Peyer's patch (tissue), 4 donors: ENCODE data around the gene SPINT1. TPM values are rescaled to one million over a fixed set of nuclear protein-coding genes. Genes with fewer than 3 reads are reported as not detected.
A peak's percentile ranks its signal among the peaks of the same experiment; 100 is the strongest.

ENCODE experiments used
- DNase-seq, 3 donors: peaks; one replicate each; pipeline ENCODE4 v3.0.0-alpha.2; 2017 to 2019
- H3K27ac ChIP-seq, 4 donors: fragments of 200-600 bp; sonication (generic); one replicate each; pipeline ENCODE4 v1.5.1; 2016 to 2019
- H3K27me3 ChIP-seq, 2 donors: fragments of 200-600 bp; sonication (generic); one replicate each; pipeline ENCODE4 v1.5.1; 2019
- H3K36me3 ChIP-seq, 3 donors: fragments of 200-600 bp; sonication (generic); one replicate each; pipeline ENCODE4 v1.5.1; 2016 to 2019
- H3K4me1 ChIP-seq, 4 donors: fragments of 200-600 bp; sonication (generic); one replicate each; pipeline ENCODE4 v1.5.1; 2016 to 2019
- H3K4me3 ChIP-seq, 4 donors: fragments of 200-600 bp; sonication (generic); 1 replicate in 3 of 4; 2 replicates in 1 of 4; pipeline ENCODE4 v1.5.1; 2016 to 2019; ENCODE audit warnings: mild to moderate bottlenecking in 1 of 4
- H3K9me3 ChIP-seq, 4 donors: fragments of 200-600 bp; sonication (generic); one replicate each; pipeline ENCODE4 v1.5.1; 2016 to 2019; ENCODE audit warnings: mild to moderate bottlenecking in 1 of 4
- POLR2A ChIP-seq, 2 donors: fragments of 450-650 bp; IDR thresholded peaks; one replicate each; pipeline ENCODE4 v1.5.1; 2017; ENCODE audit warnings: antibody characterized with exemption in 2 of 2, mild to moderate bottlenecking in 2 of 2, moderate library complexity in 2 of 2
- total RNA-seq, 4 donors: library from RNA; depleted of rRNA; stranded (reverse); fragments of >200 nt; gene quantifications; one replicate each; pipeline ENCODE4 v1.1.0, GENCODE V29; 2016
- TF ChIP-seq, protein P1 (sequence below), 6 experiments: fragments of 450-650 bp in 4 of 6; fragments of 200-600 bp in 2 of 6; sonication (generic) in 1 of 6; IDR thresholded peaks; one replicate each; pipeline ENCODE4 v1.5.1; 2017 to 2019; ENCODE audit warnings: antibody characterized with exemption in 6 of 6, mild to moderate bottlenecking in 3 of 6, moderate library complexity in 1 of 6

Gene SPINT1
- total RNA-seq, 4 donors from 2014 or later, result 103 to 991 (median 784) TPM

DNA sequence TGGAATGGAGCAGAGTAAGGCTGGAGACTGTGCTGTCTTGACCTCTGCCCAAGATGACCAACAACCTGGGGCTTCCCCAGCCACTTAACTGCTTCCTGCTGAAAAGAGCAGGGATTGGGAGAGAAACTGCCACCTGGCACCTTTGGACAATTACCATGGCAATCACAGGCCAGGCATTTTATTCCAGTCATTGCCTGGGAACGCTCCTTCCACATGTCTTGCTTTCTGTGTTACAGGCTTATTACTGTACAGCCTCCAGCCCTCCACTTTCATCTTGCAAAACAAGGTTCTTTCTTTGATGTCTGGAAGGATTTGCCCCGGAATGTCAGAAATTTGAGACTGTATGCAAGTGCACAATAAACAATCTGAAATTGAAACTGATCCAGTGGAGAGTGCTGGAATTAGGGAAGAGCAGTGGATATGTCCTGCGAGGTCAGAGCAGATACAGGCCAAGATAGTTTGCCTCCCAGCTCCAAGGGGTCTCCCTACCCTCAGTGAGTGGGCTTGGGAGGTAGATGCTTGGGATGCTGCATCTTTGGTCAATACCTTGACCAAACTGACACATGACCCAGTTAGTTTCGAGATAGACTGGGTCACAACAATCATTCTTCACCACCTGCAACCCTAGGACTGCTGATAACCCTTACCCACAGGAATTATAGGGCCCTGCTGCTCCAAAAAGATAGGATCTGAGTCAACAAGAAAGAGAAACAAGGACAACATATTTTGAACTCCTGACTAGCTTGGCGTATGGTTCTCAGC is 18.0 kb upstream of the SPINT1 start:
- Histone ChIP-seq H3K27ac (peak overlapping the region in 3 of 4 donors; percentile 25 to 75 (median 69)), H3K9me3 (no peaks in the 10 kb centered on the region), H3K36me3 (no peaks in the 10 kb centered on the region), H3K27me3 (no peaks in the 10 kb centered on the region), H3K4me1 (peaks cover 0 to 9% (median 2%) of the 10 kb centered on the region in 4 donors), H3K4me3 (peak overlapping the region in 2 of 4 donors; percentile 58 to 68)
- TF ChIP-seq, protein P1, sequence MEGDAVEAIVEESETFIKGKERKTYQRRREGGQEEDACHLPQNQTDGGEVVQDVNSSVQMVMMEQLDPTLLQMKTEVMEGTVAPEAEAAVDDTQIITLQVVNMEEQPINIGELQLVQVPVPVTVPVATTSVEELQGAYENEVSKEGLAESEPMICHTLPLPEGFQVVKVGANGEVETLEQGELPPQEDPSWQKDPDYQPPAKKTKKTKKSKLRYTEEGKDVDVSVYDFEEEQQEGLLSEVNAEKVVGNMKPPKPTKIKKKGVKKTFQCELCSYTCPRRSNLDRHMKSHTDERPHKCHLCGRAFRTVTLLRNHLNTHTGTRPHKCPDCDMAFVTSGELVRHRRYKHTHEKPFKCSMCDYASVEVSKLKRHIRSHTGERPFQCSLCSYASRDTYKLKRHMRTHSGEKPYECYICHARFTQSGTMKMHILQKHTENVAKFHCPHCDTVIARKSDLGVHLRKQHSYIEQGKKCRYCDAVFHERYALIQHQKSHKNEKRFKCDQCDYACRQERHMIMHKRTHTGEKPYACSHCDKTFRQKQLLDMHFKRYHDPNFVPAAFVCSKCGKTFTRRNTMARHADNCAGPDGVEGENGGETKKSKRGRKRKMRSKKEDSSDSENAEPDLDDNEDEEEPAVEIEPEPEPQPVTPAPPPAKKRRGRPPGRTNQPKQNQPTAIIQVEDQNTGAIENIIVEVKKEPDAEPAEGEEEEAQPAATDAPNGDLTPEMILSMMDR (IDR thresholded peaks at IDR 0.05), result no peak
- TF ChIP-seq POLR2A (IDR thresholded peaks at IDR 0.05), result no peak
- DNase-seq, result peak in 2 of 3 donors; percentile 61 to 65

DNA sequence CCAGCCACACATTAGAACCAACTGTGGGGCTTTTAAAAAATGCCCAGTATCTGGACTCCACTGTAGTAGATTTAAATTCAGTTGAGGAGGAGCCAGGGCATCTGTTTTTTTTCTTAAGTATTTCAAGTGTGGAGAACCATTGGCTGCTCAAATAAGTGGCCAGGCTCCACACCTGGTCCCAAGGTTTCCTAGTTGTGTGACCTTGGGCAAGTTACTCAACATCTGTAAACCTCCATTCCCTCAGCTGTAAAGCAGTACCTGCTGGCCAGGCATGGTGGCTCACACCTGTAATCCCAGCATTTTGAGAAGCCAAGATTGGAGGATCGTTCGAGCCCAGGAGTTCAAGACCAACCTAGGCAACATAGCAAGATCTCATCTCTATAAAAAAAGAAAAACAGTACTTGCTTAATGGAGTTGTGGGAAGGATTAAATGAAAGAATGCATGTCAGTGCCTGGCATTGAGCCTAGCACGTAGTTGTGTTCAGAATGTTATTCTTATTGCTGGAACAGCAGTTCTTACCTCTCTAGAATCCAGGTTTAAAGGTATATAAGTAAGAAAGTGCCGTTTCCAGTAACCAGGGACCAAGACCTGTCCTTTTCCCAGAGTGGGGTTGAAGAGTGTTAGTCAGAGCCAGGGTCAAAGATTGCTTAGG is 17.3 kb upstream of the SPINT1 start:
- no peaks in the 10 kb centered on the region for H3K36me3 ChIP-seq
- H3K27ac ChIP-seq, result peak overlapping the region in 2 of 4 donors; percentile 25 to 75
- TF ChIP-seq POLR2A (IDR thresholded peaks at IDR 0.05), result no peak
- TF ChIP-seq, protein P1 (IDR thresholded peaks at IDR 0.05), result no peak
- DNase-seq, result no peak
- peaks cover 0 to 9% (median 2%) of the 10 kb centered on the region in 4 donors for H3K4me1 ChIP-seq
- H3K4me3 ChIP-seq, result peak overlapping the region in 2 of 4 donors; percentile 58 to 68
- no peaks in the 10 kb centered on the region for H3K9me3 ChIP-seq
- H3K27me3 ChIP-seq, result no peaks in the 10 kb centered on the region

DNA sequence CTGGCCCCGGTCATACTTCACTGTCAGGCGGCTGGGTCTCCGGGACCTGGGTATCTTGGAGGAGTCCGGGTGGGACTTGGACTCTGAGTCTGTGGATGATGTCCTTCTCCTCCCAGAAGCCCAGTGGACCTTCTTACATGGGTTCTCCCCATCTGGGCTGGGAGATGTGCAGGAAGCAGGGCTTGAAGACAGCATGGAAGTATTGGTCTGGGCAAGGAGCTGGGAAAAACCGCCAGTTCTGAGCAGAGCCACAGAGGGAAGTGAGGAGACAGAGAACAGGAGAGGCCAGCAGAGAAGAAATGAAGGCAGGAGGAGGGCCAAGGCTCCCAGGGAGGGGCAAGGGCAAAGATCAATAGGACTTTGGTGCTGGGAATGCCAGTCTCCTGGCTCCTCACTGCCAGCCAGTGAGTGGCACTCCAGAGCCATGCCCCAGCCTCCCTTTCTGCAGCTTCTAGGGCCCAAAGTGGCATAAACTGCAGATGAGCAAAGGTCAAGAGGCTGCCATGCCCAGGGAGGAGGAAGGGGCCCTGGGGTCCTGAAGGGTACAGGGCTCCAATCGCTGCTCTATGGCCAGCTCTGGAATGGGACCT is 15.3 kb upstream of the SPINT1 start, which contains the start of gene PPP1R14D:
TSS of gene PPP1R14D (minus strand) at position 262 of the 590 bp plus-strand sequence. CDS start at position 195, 67 bp downstream.
- peak within 1 kb of the TSS in 3 of 4 donors; percentile 71 to 96 (median 86) for H3K27ac ChIP-seq
- no peaks in the 10 kb centered on the region for H3K36me3 ChIP-seq
- peak in 2 of 3 donors; percentile 87 to 88 for DNase-seq
- H3K9me3 ChIP-seq, result no peaks in the 10 kb centered on the region
- H3K27me3 ChIP-seq, result no peaks in the 10 kb centered on the region
- TF ChIP-seq, protein P1 (IDR thresholded peaks at IDR 0.05), result peak in 4 of 6 experiments; percentile 16 to 66 (median 44)
- peak; percentile 91 to 95 for TF ChIP-seq POLR2A (IDR thresholded peaks at IDR 0.05)
- peak within 1 kb of the TSS in 3 of 4 donors; percentile 29 to 68 (median 58) for H3K4me3 ChIP-seq
- peaks cover 0 to 9% (median 2%) of the 10 kb centered on the region in 4 donors for H3K4me1 ChIP-seq

DNA sequence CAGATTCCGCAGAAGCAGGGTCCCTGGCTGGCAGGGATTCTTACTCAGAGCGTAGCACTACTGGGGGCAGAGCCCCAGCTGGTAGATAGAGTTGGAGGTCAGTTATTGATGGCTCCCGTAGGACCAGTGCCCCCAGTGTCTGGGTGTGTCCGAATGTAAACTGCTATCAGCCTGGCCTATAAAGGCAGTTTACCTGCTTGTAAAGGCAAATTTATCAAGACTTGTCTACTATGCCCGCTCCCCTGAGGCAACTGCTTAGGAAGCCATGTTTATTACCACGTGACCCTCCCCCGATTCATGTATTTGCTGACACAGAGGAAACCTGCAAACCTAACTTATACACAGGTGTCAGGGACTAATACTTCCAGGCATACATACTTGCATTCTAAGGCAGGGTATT is 14.7 kb upstream of the SPINT1 start:
- Histone ChIP-seq H3K36me3 (no peaks in the 10 kb centered on the region), H3K27ac (peak overlapping the region in 3 of 4 donors; percentile 71 to 96 (median 86)), H3K27me3 (no peaks in the 10 kb centered on the region), H3K4me1 (peaks cover 0 to 9% (median 2%) of the 10 kb centered on the region in 4 donors), H3K9me3 (no peaks in the 10 kb centered on the region), H3K4me3 (peak overlapping the region in 2 of 4 donors; percentile 58 to 68)
- no peak for TF ChIP-seq POLR2A (IDR thresholded peaks at IDR 0.05)
- TF ChIP-seq, protein P1 (IDR thresholded peaks at IDR 0.05), result no peak
- DNase-seq, result peak in 1 of 3 donors; percentile 57

DNA sequence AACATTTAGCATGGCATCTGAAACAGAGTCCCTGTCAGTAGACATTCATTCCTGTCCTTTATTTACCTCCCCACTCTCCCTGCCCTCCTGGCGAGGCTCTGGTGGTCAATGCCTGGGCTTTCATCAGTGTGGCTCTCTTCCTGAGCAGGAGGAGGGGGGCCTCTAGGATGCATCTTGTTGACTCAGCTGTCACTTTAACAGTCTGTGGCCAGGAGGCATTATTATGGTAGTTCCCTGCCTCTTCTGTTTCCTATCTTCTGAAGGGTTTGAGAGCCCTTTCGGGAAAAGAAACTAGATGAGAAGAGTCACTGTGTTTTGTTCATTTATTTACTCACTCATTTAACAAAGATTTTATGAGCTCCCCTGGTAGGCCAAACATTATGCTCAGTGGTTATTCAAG is 13.0 kb upstream of the SPINT1 start:
- Histone ChIP-seq H3K4me3 (no peak overlapping the region), H3K27me3 (no peaks in the 10 kb centered on the region), H3K27ac (no peak overlapping the region), H3K36me3 (no peaks in the 10 kb centered on the region), H3K9me3 (no peaks in the 10 kb centered on the region), H3K4me1 (peaks cover 0 to 3% (median 0%) of the 10 kb centered on the region in 4 donors)
- DNase-seq, result no peak
- TF ChIP-seq, protein P1 (IDR thresholded peaks at IDR 0.05), result no peak
- no peak for TF ChIP-seq POLR2A (IDR thresholded peaks at IDR 0.05)
